K562 (cell line): ENCODE results near the gene RBFA. TPM values are rescaled to one million over a fixed set of nuclear protein-coding genes. Genes with fewer than 3 reads are reported as not detected.

Source experiments
- ARID4B ChIP-seq: sonication (generic); formaldehyde crosslinking; IDR thresholded peaks from 2 replicates; pipeline ENCODE4 v1.8.0; 2022; ENCODE audit warnings: mild to moderate bottlenecking, missing genetic modification reagents
- BCLAF1 ChIP-seq, 2 experiments: fragments of 450-650 bp in 1 of 2; IDR thresholded peaks; 2 replicates each; pipeline ENCODE4 v1.6.1; 2011 to 2017; ENCODE audit warnings: low read depth in 2 of 2, antibody characterized with exemption in 1 of 2, borderline replicate concordance in 1 of 2, low read length in 1 of 2, mild to moderate bottlenecking in 1 of 2, mixed read lengths in 1 of 2; ENCODE audit not compliant: control insufficient read depth in 1 of 2
- CC2D1A ChIP-seq: fragments of 450-650 bp; IDR thresholded peaks from 2 replicates; pipeline ENCODE4 v1.6.1; 2017; ENCODE audit warnings: mild to moderate bottlenecking
- CCNT2 ChIP-seq: IDR thresholded peaks from 2 replicates; pipeline ENCODE4 v1.6.1; 2011; ENCODE audit warnings: borderline replicate concordance, low read depth, mild to moderate bottlenecking, moderate library complexity, mixed read lengths, low read length; ENCODE audit not compliant: insufficient read length; ENCODE audit errors: extremely low read depth
- CEBPB ChIP-seq: fragments of 450-650 bp; IDR thresholded peaks from 2 replicates; pipeline ENCODE4 v1.6.1; 2016; ENCODE audit warnings: missing genetic modification characterization, missing compliant biosample characterization
- GABPB2 ChIP-seq: fragments of 250-450 bp; sonication (Bioruptor Pico); conservative IDR thresholded peaks from 2 replicates; pipeline ENCODE4 v1.5.1; 2021; ENCODE audit warnings: mild to moderate bottlenecking
- KAT8 ChIP-seq: fragments of 450-650 bp; IDR thresholded peaks from 2 replicates; pipeline ENCODE4 v1.6.1; 2016; ENCODE audit warnings: low read depth, mild to moderate bottlenecking
- MAX ChIP-seq: sonication (generic); formaldehyde crosslinking; IDR thresholded peaks from 2 replicates; pipeline ENCODE4 v1.9.0; 2022; ENCODE audit warnings: mild to moderate bottlenecking, missing genetic modification reagents
- NKRF ChIP-seq: fragments of 450-650 bp; IDR thresholded peaks from 2 replicates; pipeline ENCODE4 v1.6.1; 2016; ENCODE audit warnings: borderline replicate concordance
- PCBP1 ChIP-seq: fragments of 200-400 bp; formaldehyde crosslinking; IDR thresholded peaks from 2 replicates; pipeline ENCODE4 v1.6.1; 2018; ENCODE audit warnings: mild to moderate bottlenecking, low read depth, low read length; ENCODE audit not compliant: poor library complexity, severe bottlenecking
- TFAP4 ChIP-seq: sonication (generic); formaldehyde crosslinking; IDR thresholded peaks from 2 replicates; pipeline ENCODE4 v1.8.0; 2022; ENCODE audit warnings: missing genetic modification reagents, mild to moderate bottlenecking, moderate library complexity, borderline replicate concordance
- ZBTB7A ChIP-seq: IDR thresholded peaks from 2 replicates; pipeline ENCODE4 v1.6.1; 2011; ENCODE audit warnings: low read depth, mild to moderate bottlenecking, low read length, moderate library complexity, borderline replicate concordance; ENCODE audit not compliant: control insufficient read depth
- ZNF764 ChIP-seq: fragments of 250-450 bp; sonication (Bioruptor Pico); IDR thresholded peaks from 2 replicates; pipeline ENCODE4 v1.4.0; 2020; ENCODE audit warnings: low read depth, mild to moderate bottlenecking, moderate library complexity
- ZZZ3 ChIP-seq: fragments of 450-650 bp; IDR thresholded peaks from 2 replicates; pipeline ENCODE4 v1.6.1; 2016; ENCODE audit warnings: antibody characterized with exemption, mild to moderate bottlenecking, moderate library complexity
- polyA plus RNA-seq, 8 experiments: library from polyadenylated mRNA; depleted of rRNA in 4 of 8; stranded (reverse) in 5 of 8; unstranded in 3 of 8; fragments of >200 nt; fragmentation: Nextera tagmentation in 2 of 8; fragmentation: Illumina TruSeq in 1 of 8; extraction: Ambion mirVana in 2 of 8; extraction: Trizol in 1 of 8; gene quantifications; 2 replicates each; pipeline versions ENCODE4 v1.2.1 to v1.2.3, GENCODE V29; 2011 to 2014; ENCODE audit warnings: inconsistent platforms in 1 of 8, missing spikeins in 1 of 8
- total RNA-seq, 7 experiments: library from RNA; depleted of rRNA in 6 of 7; stranded (reverse); fragments of >200 nt in 6 of 7; fragmentation: Illumina TruSeq in 2 of 7; extraction: Trizol in 2 of 7; gene quantifications; 2 replicates each; pipeline versions ENCODE4 v1.2.1 to v1.2.3, GENCODE V29; 2011 to 2021; ENCODE audit warnings: low replicate concordance in 1 of 7

Gene RBFA
- total and polyA plus RNA-seq, 9 of the 15 experiments (the other 6 are each of a cell fraction or from before 2014, with no cell fraction given), result 3.4 to 41.9 (median 25.8) TPM

GRCh38 chr18:80033181-80034067 lies 810 bp upstream of the RBFA start (continued):
- TF ChIP-seq BCLAF1 (IDR thresholded peaks at IDR 0.05; ENCODE audit: borderline replicate concordance in 1 of 2, control insufficient read depth in 1 of 2, low read depth in 2 of 2, low read length in 1 of 2) (no peak), CEBPB (no peak), CCNT2 (peak; percentile 22), NKRF (peak; percentile 41; the same call in 1 of the 2 replicates), ARID4B (CRISPR knock-in tag) (0 out of 2 replicates have a peak, but pooled peaks have one; percentile 31), GABPB2 (CRISPR knock-in tag) (no peak), KAT8 (no peak), PCBP1 (peak; percentile 30), TFAP4 (CRISPR knock-in tag) (no peak; the same call in 1 of the 2 replicates), ZBTB7A (peak; percentile 69; the same call in 1 of the 2 replicates), CC2D1A (no peak), MAX (CRISPR knock-in tag) (peak; percentile 67), ZNF764 (CRISPR knock-in tag) (no peak), ZZZ3 (no peak)
